GM12891 (cell line): Measurements from ENCODE around the gene NAV2.
"Not testable (repeated sequence)": the region's sequence is repeated elsewhere in the genome, so short reads cannot be mapped to it uniquely, and the experiment has no call there.

Experiments
- DNase-seq: peaks from one replicate; pipeline ENCODE4 v3.0.0; 2011; ENCODE audit warnings: low spot score; ENCODE audit not compliant: insufficient read length
- FAIRE-seq: peaks from 2 replicates; lab custom pipeline; 2011; peaks lifted over from hg19 to GRCh38; lab: Jason Lieb, UNC
- PAX5 ChIP-seq: IDR thresholded peaks from 2 replicates; pipeline ENCODE4 v1.6.1; 2011; ENCODE audit warnings: low read length, moderate library complexity, mild to moderate bottlenecking; ENCODE audit not compliant: insufficient read depth, severe bottlenecking
- POLR2A ChIP-seq: IDR thresholded peaks from 2 replicates; pipeline ENCODE4 v1.6.1; 2011; ENCODE audit warnings: low read depth, low read length, control low read depth
- POLR2AphosphoS5 ChIP-seq: IDR thresholded peaks from 2 replicates; pipeline ENCODE4 v1.6.1; 2011; ENCODE audit warnings: low read depth, low read length, control low read depth
- POU2F2 ChIP-seq: IDR thresholded peaks from 2 replicates; pipeline ENCODE4 v1.6.1; 2011; ENCODE audit warnings: low read depth, mild to moderate bottlenecking, control low read depth, low read length, moderate library complexity
- SPI1 ChIP-seq: IDR thresholded peaks from 2 replicates; pipeline ENCODE4 v1.6.1; 2011; ENCODE audit warnings: low read depth, low read length, control low read depth
- TAF1 ChIP-seq: IDR thresholded peaks from 2 replicates; pipeline ENCODE4 v1.6.1; 2011; ENCODE audit warnings: low read depth, low read length, control low read depth

NAV2 gene

GRCh38 chr11:19918302-19919049 lies 205.8 kb downstream of the NAV2 start:
- no peak for FAIRE-seq
- no peak for DNase-seq
- no peak for TF ChIP-seq POU2F2
- no peak for TF ChIP-seq TAF1
- no peak for TF ChIP-seq POLR2A
- TF ChIP-seq POLR2AphosphoS5 = no peak
- no peak for TF ChIP-seq SPI1
- TF ChIP-seq PAX5 = no peak

DNA sequence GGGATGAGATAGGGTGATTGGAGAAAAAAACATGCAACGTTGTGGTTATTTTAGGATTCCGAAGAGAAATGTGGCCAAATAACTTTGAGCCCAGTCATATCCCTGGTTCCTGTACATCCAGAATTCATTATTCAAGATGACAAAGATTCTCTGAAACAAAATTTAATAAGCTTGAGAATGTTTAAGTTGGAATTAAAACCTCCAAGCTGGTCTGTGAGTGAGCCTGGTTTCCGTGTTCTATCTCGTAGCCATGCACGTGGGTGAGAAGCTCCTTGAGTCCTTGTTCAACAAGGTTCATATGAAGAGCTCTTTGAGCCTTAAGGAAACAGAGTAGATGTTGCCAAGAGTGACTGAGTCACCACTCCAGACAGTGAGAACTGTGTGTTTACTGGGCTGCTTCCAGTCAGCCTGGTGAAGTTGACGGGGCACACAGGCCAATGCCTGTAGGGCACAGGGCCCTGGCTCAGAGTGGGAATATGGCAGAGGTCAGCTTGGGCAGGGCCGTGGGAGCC lies 206.5 kb downstream of the NAV2 start:
- no peak for DNase-seq
- FAIRE-seq = no peak
- no peak for TF ChIP-seq POU2F2
- TF ChIP-seq POLR2AphosphoS5 = no peak

DNA sequence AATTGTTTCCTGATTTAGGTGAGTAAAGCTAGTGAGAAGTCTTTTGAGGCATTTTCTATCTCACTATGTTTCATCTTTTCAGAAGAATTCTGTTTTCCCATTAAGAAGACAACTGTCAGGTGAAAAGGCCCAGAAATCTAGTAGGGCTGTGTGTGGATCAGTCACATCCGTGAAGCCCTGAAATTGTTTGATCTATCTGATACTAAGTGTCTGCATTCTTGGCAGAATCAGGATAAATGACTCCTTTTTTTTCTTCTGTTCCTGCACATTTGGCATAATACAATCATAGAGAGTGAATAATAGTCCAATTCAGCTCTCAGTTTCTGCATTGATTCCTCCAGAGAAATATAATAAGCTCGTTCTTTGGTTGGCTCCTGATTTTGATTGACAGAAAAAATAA lies 208.3 kb downstream of the NAV2 start:
- FAIRE-seq = no peak
- TF ChIP-seq POU2F2 (no peak), POLR2AphosphoS5 (no peak), TAF1 (no peak), SPI1 (no peak)
- DNase-seq = no peak

- no peak for DNase-seq
- TF ChIP-seq SPI1 (no peak), POU2F2 (no peak)
- FAIRE-seq = no peak
Observed at GRCh38 chr11:19921976-19922688, 209.5 kb downstream of the NAV2 start.

DNA sequence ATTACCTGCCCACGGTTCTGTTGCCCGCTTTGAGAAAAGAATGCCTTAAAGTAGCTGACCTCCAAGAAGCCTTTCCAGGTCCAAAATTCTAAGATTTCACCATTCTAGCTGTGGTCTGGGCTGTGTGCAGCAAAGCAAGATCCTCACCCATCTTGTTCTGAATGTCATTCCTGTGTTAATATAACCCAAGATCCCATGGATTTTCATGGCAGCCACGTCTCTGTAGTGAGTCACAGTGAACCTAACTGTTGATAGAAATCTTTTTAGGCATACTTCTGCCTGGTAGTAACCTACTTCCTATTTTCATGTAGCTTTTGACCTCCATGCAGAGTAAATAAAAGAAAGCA lies 210.0 kb downstream of the NAV2 start:
- TF ChIP-seq POU2F2 (no peak), SPI1 (no peak), TAF1 (no peak), POLR2AphosphoS5 (no peak), PAX5 (no peak), POLR2A (no peak)
- FAIRE-seq (no peak), DNase-seq (no peak)

DNA sequence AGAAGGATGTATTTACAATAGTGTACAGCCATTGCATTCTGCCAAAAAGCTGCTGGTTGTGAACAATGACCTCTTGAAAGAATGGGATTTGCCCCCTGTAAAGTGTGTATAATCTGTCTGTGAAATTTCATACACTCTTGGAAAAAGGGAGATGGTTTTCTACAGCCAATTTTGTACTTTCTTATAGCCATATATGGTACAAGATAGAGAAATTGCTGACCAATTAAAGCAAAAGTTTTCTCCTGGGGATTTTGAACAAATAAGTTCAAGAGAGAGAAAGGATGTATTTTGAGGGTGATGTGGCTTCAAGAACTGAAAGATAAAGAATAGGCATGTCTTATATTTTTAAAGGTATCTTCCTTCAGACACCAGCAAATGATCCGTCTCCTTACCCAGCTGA lies 211.0 kb downstream of the NAV2 start:
- FAIRE-seq (no peak), DNase-seq (no peak)
- TF ChIP-seq POLR2A = no peak
- no peak for TF ChIP-seq SPI1
- no peak for TF ChIP-seq POU2F2
- TF ChIP-seq PAX5 = no peak
- no peak for TF ChIP-seq POLR2AphosphoS5
- TF ChIP-seq TAF1 = no peak

DNA sequence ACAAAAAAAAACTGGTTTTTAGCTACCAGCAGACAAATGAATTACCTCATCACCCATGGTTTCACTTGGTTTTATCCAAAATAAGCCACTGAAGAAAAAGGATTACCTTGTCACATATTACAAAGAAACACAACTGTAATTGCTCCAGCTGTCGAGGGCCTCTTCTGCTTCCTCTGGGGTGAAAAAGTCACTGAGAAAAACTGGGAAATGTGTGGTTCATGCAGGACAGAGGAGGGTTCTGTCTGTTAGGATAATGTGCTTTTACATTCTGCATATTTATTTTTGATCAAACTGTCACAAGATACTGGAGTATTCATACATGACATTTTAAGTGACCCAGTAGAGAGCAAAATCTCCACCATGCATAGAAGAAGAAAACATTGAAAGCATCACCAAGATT lies 211.7 kb downstream of the NAV2 start:
- FAIRE-seq (no peak), DNase-seq (no peak)
- TF ChIP-seq POU2F2 (no peak), POLR2A (no peak), PAX5 (no peak), TAF1 (no peak), POLR2AphosphoS5 (no peak), SPI1 (no peak)

DNA sequence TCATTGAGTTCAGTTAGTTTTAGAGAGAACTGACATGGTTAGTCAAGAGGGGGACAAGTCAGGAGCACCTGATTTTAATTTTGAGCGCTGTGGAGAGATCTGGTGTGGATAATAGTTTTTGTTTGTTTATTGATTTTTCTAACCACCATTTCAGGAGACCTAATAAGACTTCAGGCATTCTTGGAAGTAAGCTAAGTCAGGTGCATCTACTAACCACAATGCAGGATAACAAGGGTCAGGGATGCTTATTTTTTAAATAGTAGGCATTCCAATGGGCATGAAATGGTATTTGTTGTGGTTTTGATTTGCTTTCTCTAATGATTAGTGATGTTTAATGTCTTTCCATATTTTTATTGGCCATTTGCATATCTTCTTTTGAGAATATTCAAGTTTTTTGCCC lies 212.1 kb downstream of the NAV2 start:
- no peak for DNase-seq
- TF ChIP-seq SPI1 (no peak), PAX5 (no peak), POU2F2 (no peak), POLR2AphosphoS5 (no peak), TAF1 (no peak), POLR2A (no peak)
- FAIRE-seq = no peak

- DNase-seq, FAIRE-seq: not testable (repeated sequence)
Observed at GRCh38 chr11:19927403-19927802, 214.8 kb downstream of the NAV2 start.

DNA sequence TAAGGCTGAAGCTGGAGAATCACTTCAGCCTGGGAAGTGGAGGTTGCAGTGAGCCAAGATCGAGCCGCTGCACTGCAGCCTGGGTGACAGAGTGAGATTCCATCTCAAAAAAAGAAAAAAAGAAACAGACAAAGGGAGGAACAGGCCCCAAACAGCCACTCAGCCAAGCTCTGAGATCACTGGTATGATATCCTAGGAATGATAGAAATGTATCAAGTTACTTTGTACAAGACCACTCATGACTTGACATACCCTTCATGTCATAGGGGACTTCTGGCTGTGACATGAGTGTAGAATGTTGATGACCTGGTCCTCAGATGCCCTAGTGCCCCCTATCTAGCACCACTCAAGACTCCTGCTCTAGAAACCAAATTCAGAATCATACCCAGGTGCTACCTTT lies 216.5 kb downstream of the NAV2 start:
- TF ChIP-seq POLR2A = no peak
- TF ChIP-seq SPI1 = no peak
- no peak for TF ChIP-seq PAX5
- no peak for TF ChIP-seq POLR2AphosphoS5
- TF ChIP-seq POU2F2 = no peak
- no peak for TF ChIP-seq TAF1
- FAIRE-seq = peak; percentile 33

More for the DNA sequence above, 216.5 kb downstream of the NAV2 start:
- no peak for DNase-seq
